Measurements from ENCODE around the gene VSTM4.

VSTM4 gene

GRCh38 chr10:48976196-48976595 is 139.1 kb downstream of the VSTM4 start:
- Histone ChIP-seq H3K4me1 (ENCODE audit: control insufficient read depth in 1 of 2, insufficient read depth in 2 of 2, low read length in 2 of 2) (no peaks in the 10 kb centered on the region), H3K27me3 (ENCODE audit: control insufficient read depth in 1 of 2, insufficient read depth in 2 of 2, low read length in 2 of 2) (no peaks in the 10 kb centered on the region), H3K9me3 (ENCODE audit: control insufficient read depth in 1 of 2, low read length in 2 of 2) (no peaks in the 10 kb centered on the region), H3K9ac (ENCODE audit: low read depth in 1 of 2, low read length in 2 of 2) (no peak overlapping the region), H3K36me3 (ENCODE audit: control insufficient read depth in 1 of 2, insufficient read depth in 2 of 2, low read length in 2 of 2) (no peaks in the 10 kb centered on the region), H3K27ac (ENCODE audit: low read depth, low read length) (no peak overlapping the region), H3K4me3 (ENCODE audit: low read depth in 1 of 2, low read length in 2 of 2) (no peak overlapping the region)

- Histone ChIP-seq H3K4me1 (ENCODE audit: control insufficient read depth in 1 of 2, insufficient read depth in 2 of 2, low read length in 2 of 2) (no peaks in the 10 kb centered on the region), H3K9ac (ENCODE audit: low read depth in 1 of 2, low read length in 2 of 2) (no peak overlapping the region), H3K27ac (ENCODE audit: low read depth, low read length) (no peak overlapping the region), H3K4me3 (ENCODE audit: low read depth in 1 of 2, low read length in 2 of 2) (no peak overlapping the region), H3K27me3 (ENCODE audit: control insufficient read depth in 1 of 2, insufficient read depth in 2 of 2, low read length in 2 of 2) (no peaks in the 10 kb centered on the region), H3K36me3 (ENCODE audit: control insufficient read depth in 1 of 2, insufficient read depth in 2 of 2, low read length in 2 of 2) (no peaks in the 10 kb centered on the region), H3K9me3 (ENCODE audit: control insufficient read depth in 1 of 2, low read length in 2 of 2) (no peaks in the 10 kb centered on the region)
Observed at GRCh38 chr10:48974510-48975156, 140.7 kb downstream of the VSTM4 start.

GRCh38 chr10:48973065-48973464 is 142.3 kb downstream of the VSTM4 start:
- Histone ChIP-seq H3K4me3 (ENCODE audit: low read depth in 1 of 2, low read length in 2 of 2) (no peak overlapping the region), H3K27ac (ENCODE audit: low read depth, low read length) (no peak overlapping the region), H3K4me1 (ENCODE audit: control insufficient read depth in 1 of 2, insufficient read depth in 2 of 2, low read length in 2 of 2) (no peaks in the 10 kb centered on the region), H3K9me3 (ENCODE audit: control insufficient read depth in 1 of 2, low read length in 2 of 2) (no peaks in the 10 kb centered on the region), H3K36me3 (ENCODE audit: control insufficient read depth in 1 of 2, insufficient read depth in 2 of 2, low read length in 2 of 2) (no peaks in the 10 kb centered on the region), H3K9ac (ENCODE audit: low read depth in 1 of 2, low read length in 2 of 2) (no peak overlapping the region), H3K27me3 (ENCODE audit: control insufficient read depth in 1 of 2, insufficient read depth in 2 of 2, low read length in 2 of 2) (no peaks in the 10 kb centered on the region)

GRCh38 chr10:48970654-48971053 is 144.7 kb downstream of the VSTM4 start:
- no peaks in the 10 kb centered on the region for H3K36me3 ChIP-seq (ENCODE audit: control insufficient read depth in 1 of 2, insufficient read depth in 2 of 2, low read length in 2 of 2)
- no peak overlapping the region for H3K4me3 ChIP-seq (ENCODE audit: low read depth in 1 of 2, low read length in 2 of 2)
- no peak overlapping the region for H3K27ac ChIP-seq (ENCODE audit: low read depth, low read length)

GRCh38 chr10:48970046-48970445 is 145.3 kb downstream of the VSTM4 start:
- H3K4me3 ChIP-seq (ENCODE audit: low read depth in 1 of 2, low read length in 2 of 2) = no peak overlapping the region
- no peaks in the 10 kb centered on the region for H3K9me3 ChIP-seq (ENCODE audit: control insufficient read depth in 1 of 2, low read length in 2 of 2)
- no peaks in the 10 kb centered on the region for H3K4me1 ChIP-seq (ENCODE audit: control insufficient read depth in 1 of 2, insufficient read depth in 2 of 2, low read length in 2 of 2)
- H3K36me3 ChIP-seq (ENCODE audit: control insufficient read depth in 1 of 2, insufficient read depth in 2 of 2, low read length in 2 of 2) = no peaks in the 10 kb centered on the region
- no peak overlapping the region for H3K27ac ChIP-seq (ENCODE audit: low read depth, low read length)
- H3K27me3 ChIP-seq (ENCODE audit: control insufficient read depth in 1 of 2, insufficient read depth in 2 of 2, low read length in 2 of 2) = no peaks in the 10 kb centered on the region
- no peak overlapping the region for H3K9ac ChIP-seq (ENCODE audit: low read depth in 1 of 2, low read length in 2 of 2)

More at GRCh38 chr10:48970654-48971053, 144.7 kb downstream of the VSTM4 start:
- Histone ChIP-seq H3K9me3 (ENCODE audit: control insufficient read depth in 1 of 2, low read length in 2 of 2) (no peaks in the 10 kb centered on the region), H3K27me3 (ENCODE audit: control insufficient read depth in 1 of 2, insufficient read depth in 2 of 2, low read length in 2 of 2) (no peaks in the 10 kb centered on the region), H3K4me1 (ENCODE audit: control insufficient read depth in 1 of 2, insufficient read depth in 2 of 2, low read length in 2 of 2) (no peaks in the 10 kb centered on the region), H3K9ac (ENCODE audit: low read depth in 1 of 2, low read length in 2 of 2) (no peak overlapping the region)

- no peaks in the 10 kb centered on the region for H3K4me1 ChIP-seq (ENCODE audit: control insufficient read depth in 1 of 2, insufficient read depth in 2 of 2, low read length in 2 of 2)
- H3K27ac ChIP-seq (ENCODE audit: low read depth, low read length) = no peak overlapping the region
- H3K9ac ChIP-seq (ENCODE audit: low read depth in 1 of 2, low read length in 2 of 2) = no peak overlapping the region
- H3K9me3 ChIP-seq (ENCODE audit: control insufficient read depth in 1 of 2, low read length in 2 of 2) = no peaks in the 10 kb centered on the region
- no peaks in the 10 kb centered on the region for H3K27me3 ChIP-seq (ENCODE audit: control insufficient read depth in 1 of 2, insufficient read depth in 2 of 2, low read length in 2 of 2)
- no peak overlapping the region for H3K4me3 ChIP-seq (ENCODE audit: low read depth in 1 of 2, low read length in 2 of 2)
- no peaks in the 10 kb centered on the region for H3K36me3 ChIP-seq (ENCODE audit: control insufficient read depth in 1 of 2, insufficient read depth in 2 of 2, low read length in 2 of 2)
Observed at GRCh38 chr10:48968036-48968435, 147.3 kb downstream of the VSTM4 start.

GRCh38 chr10:48965460-48965859 is 149.9 kb downstream of the VSTM4 start:
- Histone ChIP-seq H3K36me3 (ENCODE audit: control insufficient read depth in 1 of 2, insufficient read depth in 2 of 2, low read length in 2 of 2) (no peaks in the 10 kb centered on the region), H3K4me1 (ENCODE audit: control insufficient read depth in 1 of 2, insufficient read depth in 2 of 2, low read length in 2 of 2) (no peaks in the 10 kb centered on the region), H3K9me3 (ENCODE audit: control insufficient read depth in 1 of 2, low read length in 2 of 2) (no peaks in the 10 kb centered on the region), H3K27ac (ENCODE audit: low read depth, low read length) (no peak overlapping the region), H3K4me3 (ENCODE audit: low read depth in 1 of 2, low read length in 2 of 2) (no peak overlapping the region), H3K9ac (ENCODE audit: low read depth in 1 of 2, low read length in 2 of 2) (no peak overlapping the region), H3K27me3 (ENCODE audit: control insufficient read depth in 1 of 2, insufficient read depth in 2 of 2, low read length in 2 of 2) (no peaks in the 10 kb centered on the region)
